Duodenal mucosa (tissue), 2 donors: ENCODE results near the gene GRB14.
"Not testable (repeated sequence)": the region's sequence is repeated elsewhere in the genome, so short reads cannot be mapped to it uniquely, and the experiment has no call there.

Source experiments
- H3K27ac ChIP-seq: one replicate; pipeline ENCODE4 v1.7.0; 2013; ENCODE audit warnings: low read depth, low read length
- H3K27me3 ChIP-seq, 2 donors: one replicate each; pipeline ENCODE4 v1.7.0; 2013; ENCODE audit warnings: low read length in 2 of 2, control low read depth in 1 of 2; ENCODE audit not compliant: insufficient read depth in 2 of 2, control insufficient read depth in 1 of 2
- H3K36me3 ChIP-seq, 2 donors: one replicate each; pipeline ENCODE4 v1.7.0; 2013; ENCODE audit warnings: low read length in 2 of 2, control low read depth in 1 of 2; ENCODE audit not compliant: insufficient read depth in 2 of 2, control insufficient read depth in 1 of 2
- H3K4me1 ChIP-seq, 2 donors: one replicate each; pipeline ENCODE4 v1.7.0; 2013; ENCODE audit warnings: low read length in 2 of 2, control low read depth in 1 of 2; ENCODE audit not compliant: insufficient read depth in 2 of 2, control insufficient read depth in 1 of 2
- H3K4me3 ChIP-seq, 2 donors: one replicate each; pipeline ENCODE4 v1.7.0; 2013; ENCODE audit warnings: low read length in 2 of 2, low read depth in 1 of 2
- H3K9ac ChIP-seq, 2 donors: one replicate each; pipeline ENCODE4 v1.7.0; 2013; ENCODE audit warnings: low read length in 2 of 2, low read depth in 1 of 2
- H3K9me3 ChIP-seq, 2 donors: one replicate each; pipeline ENCODE4 v1.7.0; 2013; ENCODE audit warnings: low read length in 2 of 2, control low read depth in 1 of 2; ENCODE audit not compliant: control insufficient read depth in 1 of 2

Gene GRB14

DNA sequence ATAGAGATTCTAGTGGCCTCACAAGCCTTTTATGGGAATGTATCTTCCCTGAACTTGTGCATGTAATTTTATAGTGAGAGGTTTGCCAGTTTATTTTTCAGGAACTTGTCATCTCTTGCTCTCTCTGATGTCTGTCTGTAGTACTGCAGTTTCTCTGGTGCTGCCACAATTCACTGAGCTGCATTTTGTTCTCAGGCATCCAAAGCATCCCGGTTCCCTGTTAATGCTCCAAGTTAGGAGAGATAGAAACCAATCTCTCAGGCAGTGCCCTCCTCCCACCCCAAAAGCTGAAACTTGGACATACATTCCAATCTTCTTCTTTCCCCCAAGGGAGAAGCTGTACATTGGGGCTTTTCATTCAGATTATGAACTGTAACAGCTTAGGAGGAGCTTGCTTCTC lies 30.1 kb upstream of the GRB14 start:
- Histone ChIP-seq H3K4me3 (no peak overlapping the region), H3K27me3 (no peaks in the 10 kb centered on the region), H3K27ac (no peak overlapping the region), H3K4me1 (no peaks in the 10 kb centered on the region), H3K9ac (no peak overlapping the region), H3K36me3 (no peaks in the 10 kb centered on the region), H3K9me3 (peaks cover 14 to 21% of the 10 kb centered on the region in 2 donors)

- H3K4me1 ChIP-seq, result no peaks in the 10 kb centered on the region
- no peak overlapping the region for H3K4me3 ChIP-seq
- no peak overlapping the region for H3K9ac ChIP-seq
- H3K27ac ChIP-seq, result no peak overlapping the region
- no peaks in the 10 kb centered on the region for H3K36me3 ChIP-seq
- peaks cover 2 to 4% of the 10 kb centered on the region in 2 donors for H3K9me3 ChIP-seq
- H3K27me3 ChIP-seq, result no peaks in the 10 kb centered on the region
Measured at GRCh38 chr2:164644036-164644700, 22.9 kb upstream of the GRB14 start.

- Histone ChIP-seq H3K9ac (no peak overlapping the region), H3K4me3 (no peak overlapping the region), H3K9me3 (no peaks in the 10 kb centered on the region), H3K36me3 (no peaks in the 10 kb centered on the region), H3K27ac (no peak overlapping the region), H3K27me3 (no peaks in the 10 kb centered on the region), H3K4me1 (no peaks in the 10 kb centered on the region)
Measured at GRCh38 chr2:164642946-164643555, 21.8 kb upstream of the GRB14 start.

DNA sequence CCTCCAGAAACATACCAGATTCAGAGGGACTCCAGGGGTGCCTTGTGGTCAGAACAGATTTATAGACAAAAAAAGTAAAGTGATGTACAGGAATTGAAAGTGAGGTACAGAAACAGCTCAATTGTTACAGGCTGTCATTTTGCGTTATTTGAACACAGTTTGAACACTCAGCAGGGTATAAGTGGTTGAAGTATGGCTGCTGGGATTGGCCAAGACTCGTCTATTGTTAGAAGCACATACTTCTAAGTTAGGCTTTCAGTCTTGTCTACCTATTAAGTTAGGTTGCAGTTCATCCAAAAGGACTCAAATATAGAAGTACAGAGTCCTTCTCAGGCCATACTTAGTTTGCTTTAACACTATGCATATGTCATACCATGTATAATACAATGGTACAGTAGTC lies 21.0 kb upstream of the GRB14 start:
- Histone ChIP-seq H3K4me1 (no peaks in the 10 kb centered on the region), H3K9ac (no peak overlapping the region), H3K36me3 (no peaks in the 10 kb centered on the region), H3K9me3 (no peaks in the 10 kb centered on the region), H3K4me3 (no peak overlapping the region), H3K27ac (no peak overlapping the region), H3K27me3 (no peaks in the 10 kb centered on the region)

- H3K27me3 ChIP-seq, H3K36me3 ChIP-seq, H3K9ac ChIP-seq, H3K9me3 ChIP-seq, H3K4me3 ChIP-seq, H3K4me1 ChIP-seq, H3K27ac ChIP-seq: not testable (repeated sequence)
Measured at GRCh38 chr2:164628319-164628718, 7.0 kb upstream of the GRB14 start.

- H3K9ac ChIP-seq, result no peak overlapping the region
- H3K4me3 ChIP-seq, result no peak overlapping the region
- peaks cover 0 to 3% of the 10 kb centered on the region in 2 donors for H3K4me1 ChIP-seq
- H3K36me3 ChIP-seq, result no peaks in the 10 kb centered on the region
- H3K27me3 ChIP-seq, result peaks cover 0 to 2% of the 10 kb centered on the region in 2 donors
- no peaks in the 10 kb centered on the region for H3K9me3 ChIP-seq
- H3K27ac ChIP-seq, result no peak overlapping the region
Measured at GRCh38 chr2:164625378-164625971, 4.2 kb upstream of the GRB14 start.

DNA sequence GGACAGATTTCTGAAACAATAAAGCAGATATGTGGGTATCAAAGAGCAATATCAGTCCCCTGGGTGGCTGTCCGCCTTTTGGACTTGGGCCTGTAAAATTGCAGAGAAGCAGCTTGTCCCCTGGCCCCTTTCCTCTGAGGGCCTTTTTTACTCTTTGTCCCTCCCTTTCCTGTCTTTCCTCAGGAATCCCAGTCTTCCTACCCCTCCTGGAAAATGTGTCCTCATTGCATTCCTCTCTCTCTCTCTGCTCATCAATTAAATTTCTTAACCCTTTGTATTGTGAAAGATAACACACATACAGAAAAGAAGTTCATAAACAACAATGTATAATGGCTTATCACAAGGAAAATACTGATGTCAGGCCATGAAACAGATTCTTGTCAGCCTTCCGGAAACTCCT lies 3.0 kb upstream of the GRB14 start:
- Histone ChIP-seq H3K36me3 (no peaks in the 10 kb centered on the region), H3K4me3 (no peak overlapping the region), H3K4me1 (peaks cover 0 to 3% of the 10 kb centered on the region in 2 donors), H3K9ac (no peak overlapping the region), H3K27me3 (peaks cover 0 to 2% of the 10 kb centered on the region in 2 donors), H3K27ac (no peak overlapping the region), H3K9me3 (no peaks in the 10 kb centered on the region)

DNA sequence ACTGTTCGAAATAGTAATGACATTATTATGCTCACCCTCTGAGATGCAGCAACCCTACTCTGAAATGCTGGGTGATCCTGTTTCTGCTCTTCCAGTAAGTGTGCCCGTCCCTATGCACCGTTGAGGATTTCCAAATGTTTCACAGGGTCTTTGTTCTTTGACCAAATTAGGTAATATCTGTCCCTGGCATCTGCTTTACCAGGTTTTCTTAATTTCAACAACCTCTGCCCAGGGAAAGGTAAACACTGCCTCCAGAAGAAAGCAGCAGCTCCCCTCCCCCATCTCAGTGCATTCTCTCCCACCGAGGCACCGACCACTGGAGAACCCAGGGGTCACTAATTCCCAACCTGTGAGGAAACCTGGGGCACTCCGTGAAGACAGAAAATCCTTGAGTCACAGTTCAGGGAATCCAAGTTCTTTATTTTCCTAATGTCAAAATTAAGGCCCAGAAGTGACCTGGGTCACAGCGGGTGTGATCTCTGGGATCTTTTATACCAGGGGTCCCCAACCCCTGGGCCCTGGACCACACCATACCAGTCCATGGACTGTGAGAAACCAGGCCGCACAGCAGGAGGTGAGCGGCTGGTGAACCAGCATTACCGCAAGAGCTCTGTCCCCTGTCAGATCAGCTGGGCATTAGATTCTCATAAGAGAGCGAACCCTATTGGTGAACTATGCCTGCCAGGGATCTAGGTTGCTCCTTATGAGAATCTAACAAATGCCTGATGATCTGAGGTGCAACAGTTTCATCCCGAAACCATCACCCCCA lies 1.2 kb upstream of the GRB14 start:
- H3K27me3 ChIP-seq, result peaks cover 0 to 2% of the 10 kb centered on the region in 2 donors
- H3K27ac ChIP-seq, result no peak overlapping the region
- no peak overlapping the region for H3K4me3 ChIP-seq
- H3K36me3 ChIP-seq, result no peaks in the 10 kb centered on the region
- no peak overlapping the region for H3K9ac ChIP-seq
- H3K4me1 ChIP-seq, result peaks cover 0 to 3% of the 10 kb centered on the region in 2 donors
- no peaks in the 10 kb centered on the region for H3K9me3 ChIP-seq

- peaks cover 0 to 3% of the 10 kb centered on the region in 2 donors for H3K4me1 ChIP-seq
- H3K27me3 ChIP-seq, result peaks cover 0 to 2% of the 10 kb centered on the region in 2 donors
- H3K4me3 ChIP-seq, result peak overlapping the region; percentile 65 to 71
- no peak overlapping the region for H3K27ac ChIP-seq
- no peaks in the 10 kb centered on the region for H3K36me3 ChIP-seq
- H3K9me3 ChIP-seq, result no peaks in the 10 kb centered on the region
- peak overlapping the region; percentile 47 to 48 for H3K9ac ChIP-seq
Measured at GRCh38 chr2:164621764-164622105, 453 bp upstream of the GRB14 start.

GRCh38 chr2:164620457-164620856 lies 825 bp downstream of the GRB14 start:
- H3K27me3 ChIP-seq, result peaks cover 0 to 2% of the 10 kb centered on the region in 2 donors
- H3K4me1 ChIP-seq, result peaks cover 0 to 3% of the 10 kb centered on the region in 2 donors
- no peaks in the 10 kb centered on the region for H3K36me3 ChIP-seq
- H3K27ac ChIP-seq, result no peak overlapping the region
- H3K9me3 ChIP-seq, result no peaks in the 10 kb centered on the region
- H3K9ac ChIP-seq, result no peak overlapping the region
- peak overlapping the region; percentile 65 to 73 for H3K4me3 ChIP-seq
